Ascending aorta (tissue), 2 donors: ENCODE measurements around the gene FBRSL1. TPM values are rescaled to one million over a fixed set of nuclear protein-coding genes. Genes with fewer than 3 reads are reported as not detected.

ENCODE experiments used
- DNase-seq, 2 donors: peaks; one replicate each; pipeline ENCODE4 v3.0.0-alpha.2; 2019; ENCODE audit warnings: low spot score in 2 of 2
- H3K27ac ChIP-seq, 2 donors: fragments of 200-600 bp; sonication (generic); one replicate each; pipeline ENCODE4 v1.5.1; 2016 to 2017; ENCODE audit warnings: mild to moderate bottlenecking in 1 of 2
- H3K27me3 ChIP-seq: fragments of 200-600 bp; sonication (generic); one replicate; pipeline ENCODE4 v1.5.1; 2017
- H3K36me3 ChIP-seq, 2 donors: fragments of 200-600 bp; sonication (generic); one replicate each; pipeline ENCODE4 v1.5.1; 2016
- H3K4me1 ChIP-seq, 2 donors: fragments of 200-600 bp; sonication (generic); one replicate each; pipeline ENCODE4 v1.5.1; 2016 to 2017; ENCODE audit warnings: mild to moderate bottlenecking in 1 of 2
- H3K4me3 ChIP-seq, 2 donors: fragments of 200-600 bp; sonication (generic); one replicate each; pipeline ENCODE4 v1.5.1; 2016 to 2017; ENCODE audit warnings: mild to moderate bottlenecking in 1 of 2
- H3K9me3 ChIP-seq, 2 donors: fragments of 200-600 bp; sonication (generic); one replicate each; pipeline ENCODE4 v1.5.1; 2016
- intact Hi-C: fragments of 100-400 bp; cut with DNase I; formaldehyde crosslinking; loops from one replicate; pipeline ENCODE4 v1.15.1; 2023
- total RNA-seq: library from RNA; depleted of rRNA; stranded (reverse); fragments of >200 nt; gene quantifications from one replicate; pipeline ENCODE4 v1.1.0, GENCODE V29; 2016
- TF ChIP-seq, protein P1 (sequence below), 3 experiments: fragments of 200-600 bp in 2 of 3; fragments of 450-650 bp in 1 of 3; sonication (generic) in 2 of 3; IDR thresholded peaks; one replicate each; pipeline ENCODE4 v1.5.1; 2016 to 2019; ENCODE audit warnings: antibody characterized with exemption in 3 of 3, mild to moderate bottlenecking in 1 of 3, moderate library complexity in 1 of 3

The FBRSL1 gene
- total RNA-seq, 1 donor from 2014 or later = 40.7 TPM

DNA sequence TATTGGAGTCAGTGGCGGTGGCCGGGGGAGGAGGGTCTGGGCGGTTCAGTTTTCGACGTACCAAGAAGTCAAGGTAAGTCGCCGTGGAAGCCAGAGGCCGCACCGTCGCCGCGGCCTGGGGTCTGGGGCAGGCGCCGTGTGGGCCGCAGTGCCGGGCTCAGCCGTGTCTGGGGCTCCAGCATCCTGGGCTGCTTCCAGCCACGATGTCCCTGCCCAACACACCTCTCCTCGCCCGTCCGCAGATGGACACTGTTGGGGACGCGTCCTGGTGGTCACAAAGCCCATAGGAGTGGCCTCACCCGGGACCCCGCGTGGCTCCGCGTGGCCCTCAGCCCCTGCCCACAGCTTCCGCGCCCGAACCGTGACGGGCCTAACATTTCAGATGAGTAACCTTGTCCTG lies 59.1 kb downstream of the FBRSL1 start:
- H3K9me3 ChIP-seq = no peaks in the 10 kb centered on the region
- TF ChIP-seq, protein P1, sequence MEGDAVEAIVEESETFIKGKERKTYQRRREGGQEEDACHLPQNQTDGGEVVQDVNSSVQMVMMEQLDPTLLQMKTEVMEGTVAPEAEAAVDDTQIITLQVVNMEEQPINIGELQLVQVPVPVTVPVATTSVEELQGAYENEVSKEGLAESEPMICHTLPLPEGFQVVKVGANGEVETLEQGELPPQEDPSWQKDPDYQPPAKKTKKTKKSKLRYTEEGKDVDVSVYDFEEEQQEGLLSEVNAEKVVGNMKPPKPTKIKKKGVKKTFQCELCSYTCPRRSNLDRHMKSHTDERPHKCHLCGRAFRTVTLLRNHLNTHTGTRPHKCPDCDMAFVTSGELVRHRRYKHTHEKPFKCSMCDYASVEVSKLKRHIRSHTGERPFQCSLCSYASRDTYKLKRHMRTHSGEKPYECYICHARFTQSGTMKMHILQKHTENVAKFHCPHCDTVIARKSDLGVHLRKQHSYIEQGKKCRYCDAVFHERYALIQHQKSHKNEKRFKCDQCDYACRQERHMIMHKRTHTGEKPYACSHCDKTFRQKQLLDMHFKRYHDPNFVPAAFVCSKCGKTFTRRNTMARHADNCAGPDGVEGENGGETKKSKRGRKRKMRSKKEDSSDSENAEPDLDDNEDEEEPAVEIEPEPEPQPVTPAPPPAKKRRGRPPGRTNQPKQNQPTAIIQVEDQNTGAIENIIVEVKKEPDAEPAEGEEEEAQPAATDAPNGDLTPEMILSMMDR (IDR thresholded peaks at IDR 0.05) = no peak
- no peak overlapping the region for H3K27ac ChIP-seq
- intact Hi-C loops = no loop called here
- no peaks in the 10 kb centered on the region for H3K4me1 ChIP-seq
- DNase-seq = no peak
- H3K27me3 ChIP-seq = no peaks in the 10 kb centered on the region
- peaks cover 16 to 30% of the 10 kb centered on the region in 2 donors for H3K36me3 ChIP-seq
- H3K4me3 ChIP-seq = no peak overlapping the region

DNA sequence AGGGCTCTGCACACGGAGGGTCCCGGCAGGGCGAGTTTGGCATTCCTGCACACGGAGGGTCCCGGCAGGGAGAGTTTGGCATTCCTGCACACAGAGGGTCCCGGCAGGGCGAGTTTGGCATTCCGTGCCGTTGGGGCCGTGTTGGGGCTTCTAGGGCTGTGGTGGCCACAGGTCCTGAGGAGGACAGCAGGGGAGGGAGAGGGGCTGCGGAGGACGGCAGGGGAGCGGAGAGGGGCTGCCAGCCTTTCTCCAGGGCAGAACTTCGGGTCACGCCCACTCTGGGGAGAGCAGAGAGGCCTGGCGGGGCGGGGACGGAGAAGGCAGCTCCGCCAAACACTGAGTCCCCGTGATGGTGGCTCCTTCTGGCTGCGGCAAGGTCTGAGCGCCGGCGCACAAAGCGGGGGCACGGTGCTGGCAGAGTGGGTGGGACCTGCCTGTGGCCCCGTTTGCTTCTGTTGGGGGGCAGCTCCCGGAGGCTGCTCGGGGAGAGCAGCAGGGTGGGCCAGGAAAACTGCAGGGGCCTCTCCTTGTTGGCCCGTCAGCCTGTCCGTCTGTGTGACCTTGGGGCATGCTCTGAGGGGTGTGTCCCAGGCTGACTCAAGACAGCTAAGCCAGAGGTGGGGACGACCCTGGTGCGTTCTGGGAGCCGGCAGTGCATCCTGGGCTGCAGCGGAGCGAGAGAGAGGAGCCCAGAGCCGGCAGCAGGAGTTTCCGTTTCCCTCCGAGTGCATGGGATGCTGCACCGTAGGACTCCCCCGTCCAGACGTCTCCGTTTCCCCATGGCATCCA lies 60.3 kb downstream of the FBRSL1 start:
- intact Hi-C loops = no loop called here
- no peak overlapping the region for H3K27ac ChIP-seq

DNA sequence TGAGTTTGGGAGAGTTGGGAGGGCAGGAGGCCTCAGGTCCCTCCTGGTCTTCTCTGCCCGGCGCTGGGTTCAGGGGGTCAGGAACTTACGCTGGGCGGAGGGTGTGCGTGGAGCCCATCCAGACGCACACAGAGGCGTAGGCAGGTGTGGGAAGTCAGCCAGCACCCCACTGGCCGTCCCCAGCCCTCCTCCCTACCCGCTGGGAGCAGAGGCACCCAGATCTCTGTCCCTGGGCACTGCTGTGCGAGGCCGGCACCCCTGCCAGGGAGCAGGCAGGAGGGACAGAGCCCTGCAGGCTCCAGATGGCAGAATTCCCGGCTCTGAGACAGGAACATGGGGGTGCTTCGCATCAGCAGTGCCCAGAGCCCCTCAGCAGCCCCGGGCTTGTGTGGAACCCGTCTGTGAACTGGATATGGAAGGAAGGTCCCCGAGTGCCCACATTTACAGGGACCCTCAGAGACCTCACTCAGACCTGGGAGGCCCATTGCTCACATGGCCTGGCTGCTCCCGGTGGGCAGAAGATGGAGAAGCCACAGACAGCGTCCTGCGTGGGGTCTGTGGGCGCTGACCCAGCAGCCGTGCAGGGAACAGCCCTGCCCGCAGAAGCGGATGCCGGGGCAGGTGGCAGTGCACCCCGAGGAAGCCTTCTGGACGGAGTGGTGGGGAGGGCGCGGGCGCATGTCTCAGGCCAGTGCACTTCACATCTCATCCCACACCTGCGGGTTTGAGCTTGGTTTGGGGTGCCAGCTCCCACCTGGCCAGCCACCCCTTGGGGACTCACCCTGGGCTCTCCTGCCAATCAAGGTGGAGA lies 61.1 kb downstream of the FBRSL1 start:
- Histone ChIP-seq H3K36me3 (peaks cover 16 to 30% of the 10 kb centered on the region in 2 donors), H3K9me3 (no peaks in the 10 kb centered on the region), H3K27me3 (no peaks in the 10 kb centered on the region), H3K4me3 (no peak overlapping the region), H3K4me1 (no peaks in the 10 kb centered on the region), H3K27ac (no peak overlapping the region)
- intact Hi-C loops = no loop called here
- no peak for DNase-seq
- TF ChIP-seq, protein P1 (IDR thresholded peaks at IDR 0.05) = no peak

More for the DNA sequence above, 60.3 kb downstream of the FBRSL1 start:
- Histone ChIP-seq H3K9me3 (no peaks in the 10 kb centered on the region), H3K27me3 (no peaks in the 10 kb centered on the region), H3K4me1 (no peaks in the 10 kb centered on the region), H3K36me3 (peaks cover 16 to 30% of the 10 kb centered on the region in 2 donors), H3K4me3 (no peak overlapping the region)
- DNase-seq = no peak
- TF ChIP-seq, protein P1 (IDR thresholded peaks at IDR 0.05) = no peak

DNA sequence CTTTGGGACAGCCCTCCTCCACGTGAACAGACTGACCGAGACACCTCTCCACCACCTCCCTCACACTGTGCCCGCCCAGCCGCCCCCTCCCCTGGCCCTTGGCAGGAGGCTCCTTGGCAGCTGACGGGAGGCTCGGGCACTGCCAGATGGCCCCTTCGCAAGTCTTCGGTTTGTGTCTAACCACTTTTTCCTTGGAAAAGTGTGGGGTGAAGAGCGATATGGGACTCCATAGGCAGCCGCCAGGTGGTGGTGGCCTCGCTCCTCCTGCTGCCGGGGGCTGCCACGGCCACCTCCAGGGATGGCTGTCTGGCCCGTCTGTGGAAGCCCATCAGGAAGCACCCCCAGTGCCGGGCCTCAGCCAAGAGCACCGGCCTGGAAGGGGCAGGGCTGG lies 61.7 kb downstream of the FBRSL1 start:
- H3K4me3 ChIP-seq = no peak overlapping the region
- H3K27ac ChIP-seq = no peak overlapping the region
- DNase-seq = no peak
- H3K36me3 ChIP-seq = peaks cover 16 to 30% of the 10 kb centered on the region in 2 donors
- TF ChIP-seq, protein P1 (IDR thresholded peaks at IDR 0.05) = no peak
- no peaks in the 10 kb centered on the region for H3K9me3 ChIP-seq
- H3K4me1 ChIP-seq = no peaks in the 10 kb centered on the region
- no peaks in the 10 kb centered on the region for H3K27me3 ChIP-seq
- intact Hi-C loops = no loop called here

DNA sequence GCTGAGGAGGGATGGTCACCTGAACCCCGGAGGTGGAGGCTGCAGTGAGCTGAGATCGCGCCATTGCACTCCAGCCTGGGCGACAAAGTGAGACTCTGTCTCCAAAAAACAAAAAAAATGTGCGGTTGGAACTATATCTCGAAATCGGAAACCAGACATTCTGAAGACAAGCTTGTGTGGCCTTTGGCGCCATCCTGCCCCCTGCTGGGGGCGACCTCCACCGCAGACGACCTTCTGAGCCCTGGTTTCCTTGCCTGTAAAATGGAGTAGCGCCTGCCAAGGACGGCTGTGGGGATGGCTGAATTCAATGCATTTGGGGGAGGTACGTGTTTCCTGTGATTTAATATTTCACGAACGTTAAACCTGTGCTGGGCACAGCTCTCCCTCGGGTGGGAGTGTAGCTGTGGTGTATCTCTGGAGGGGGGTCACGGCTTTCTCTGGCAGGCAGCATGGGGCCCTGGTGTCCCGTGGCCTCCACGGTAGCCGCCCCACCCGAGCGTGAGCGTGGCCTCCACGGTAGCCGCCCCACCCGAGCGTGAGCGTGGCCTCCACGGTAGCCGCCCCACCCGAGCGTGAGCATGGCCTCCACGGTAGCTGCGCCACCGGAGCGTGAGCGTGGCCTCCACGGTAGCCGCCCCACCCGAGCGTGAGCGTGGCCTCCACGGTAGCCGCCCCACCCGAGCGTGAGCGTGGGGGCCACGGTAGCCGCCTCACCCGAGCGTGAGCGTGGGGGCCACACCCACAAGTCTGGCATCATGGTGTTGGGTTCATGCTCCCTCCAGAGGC lies 65.1 kb downstream of the FBRSL1 start:
- peaks cover 2 to 9% of the 10 kb centered on the region in 2 donors for H3K4me1 ChIP-seq
- H3K36me3 ChIP-seq = peaks cover 4 to 21% of the 10 kb centered on the region in 2 donors
- H3K27me3 ChIP-seq = no peaks in the 10 kb centered on the region
- H3K27ac ChIP-seq = no peak overlapping the region
- intact Hi-C loops = no loop called here
- no peaks in the 10 kb centered on the region for H3K9me3 ChIP-seq
- no peak overlapping the region for H3K4me3 ChIP-seq
- DNase-seq = no peak
- TF ChIP-seq, protein P1 (IDR thresholded peaks at IDR 0.05) = no peak
